GM21423 (cell line): Measurements from ENCODE around the gene PNPLA3.

Experiments used
- ATAC-seq: cut with Tn5 transposase; IDR thresholded peaks from one replicate; pipeline ENCODE4 v1.9.1; 2021; ENCODE audit warnings: mild to moderate bottlenecking, moderate library complexity; ENCODE audit not compliant: unreplicated experiment

Gene PNPLA3

DNA sequence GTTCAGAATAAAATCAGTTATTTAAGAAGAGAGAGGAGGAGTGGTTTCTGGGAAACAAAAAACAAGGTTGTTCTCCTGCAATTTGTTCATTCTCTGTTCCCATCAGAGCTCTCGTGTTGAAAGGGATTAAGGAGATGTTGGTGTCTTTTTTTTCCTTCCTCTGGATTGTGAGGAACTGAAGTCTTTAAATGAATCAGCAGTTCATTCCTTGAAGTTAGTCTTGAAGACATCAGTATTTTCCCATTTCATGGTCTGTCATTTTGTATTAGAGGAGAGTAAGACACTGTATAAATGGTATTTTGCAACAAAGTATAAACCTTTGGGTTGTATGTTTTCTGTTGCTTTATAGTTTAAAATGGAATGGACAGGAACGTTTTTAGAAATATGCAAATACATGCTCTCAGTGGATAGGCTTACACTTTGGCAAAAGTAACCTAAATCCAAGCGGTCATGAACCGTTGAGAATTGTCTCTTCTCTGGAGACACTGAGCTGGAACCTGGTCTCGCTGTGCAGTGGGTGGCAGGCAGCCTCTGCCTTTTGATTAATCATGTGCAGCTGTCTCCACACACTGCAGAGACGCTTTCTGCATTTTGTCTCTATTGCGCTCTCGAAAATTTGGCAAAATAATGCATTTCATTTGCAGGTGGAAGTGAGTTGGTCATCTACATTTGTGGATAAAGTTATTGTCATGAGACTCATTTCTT, 64.7 kb downstream of the PNPLA3 start:
- ATAC-seq = no peak

DNA sequence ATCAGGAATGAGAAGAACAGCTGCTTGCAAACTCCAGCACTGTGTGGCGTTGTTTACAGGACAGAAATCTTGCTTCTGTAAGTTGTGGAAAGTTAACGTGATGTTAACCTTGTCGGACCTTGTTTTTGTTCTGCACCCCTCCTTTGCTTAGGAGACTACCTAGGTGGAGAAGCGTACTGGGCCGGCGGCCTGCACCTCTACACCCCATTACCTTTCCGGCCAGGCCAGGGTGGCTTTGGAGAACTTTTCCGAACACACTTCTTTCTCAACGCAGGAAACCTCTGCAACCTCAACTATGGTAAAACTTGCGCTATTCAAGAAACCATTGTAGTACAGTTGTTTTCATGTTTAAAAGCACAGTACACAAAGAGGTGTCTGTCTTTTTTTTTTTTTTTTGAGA, 65.4 kb downstream of the PNPLA3 start:
- ATAC-seq = no peak

DNA sequence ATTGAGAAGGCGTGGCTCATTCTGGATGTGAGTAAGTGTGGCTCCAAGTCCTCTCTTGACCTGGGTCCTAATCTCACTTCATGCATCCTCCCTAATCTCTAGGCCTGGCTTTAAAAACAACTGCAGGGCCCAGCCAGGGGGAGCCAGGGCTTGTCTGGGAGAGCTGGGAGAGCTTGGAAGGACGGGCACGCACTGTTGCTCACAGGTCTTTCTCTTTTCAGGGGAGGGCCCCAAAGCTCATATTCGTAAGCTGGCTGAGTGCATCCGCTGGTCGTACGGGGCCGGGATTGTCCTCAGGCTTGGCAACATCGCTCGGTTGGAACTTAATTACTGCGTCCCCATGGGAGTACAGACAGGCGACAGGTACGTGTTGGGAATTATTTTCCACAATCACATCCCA, 66.4 kb downstream of the PNPLA3 start:
- ATAC-seq = no peak

DNA sequence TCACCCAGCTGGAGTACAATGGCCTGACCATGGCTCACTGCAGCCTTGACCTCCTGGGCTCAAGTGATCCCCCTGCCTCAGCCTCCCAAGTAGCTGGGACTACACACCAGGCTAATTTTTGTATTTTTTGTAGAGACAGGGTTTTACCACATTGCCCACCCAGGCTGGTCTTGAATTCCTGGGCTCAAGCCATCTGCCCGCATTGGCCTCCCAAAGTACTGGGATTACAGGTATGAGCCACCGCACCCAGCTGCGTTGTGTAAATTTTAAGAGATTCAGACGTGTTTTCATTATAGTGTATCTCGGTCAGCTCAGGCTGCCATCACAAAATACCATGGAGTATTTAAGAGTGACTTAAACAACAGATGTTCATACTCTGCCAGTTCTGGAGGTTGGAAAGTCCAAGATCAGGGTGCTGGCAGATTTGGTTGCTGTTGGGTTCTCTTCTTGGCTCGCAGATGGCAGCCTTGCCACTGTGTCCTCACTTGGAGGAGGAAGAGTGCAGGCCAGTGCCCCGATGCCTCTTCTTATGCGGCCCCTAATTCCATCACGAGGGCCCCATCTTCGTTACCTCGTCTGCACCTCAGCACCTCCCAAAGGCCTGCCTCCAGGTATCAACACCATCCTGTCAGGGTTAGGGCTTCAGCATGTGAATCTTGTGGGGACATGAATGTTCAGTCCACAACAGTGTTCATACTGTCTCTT, 67.9 kb downstream of the PNPLA3 start:
- ATAC-seq = no peak

DNA sequence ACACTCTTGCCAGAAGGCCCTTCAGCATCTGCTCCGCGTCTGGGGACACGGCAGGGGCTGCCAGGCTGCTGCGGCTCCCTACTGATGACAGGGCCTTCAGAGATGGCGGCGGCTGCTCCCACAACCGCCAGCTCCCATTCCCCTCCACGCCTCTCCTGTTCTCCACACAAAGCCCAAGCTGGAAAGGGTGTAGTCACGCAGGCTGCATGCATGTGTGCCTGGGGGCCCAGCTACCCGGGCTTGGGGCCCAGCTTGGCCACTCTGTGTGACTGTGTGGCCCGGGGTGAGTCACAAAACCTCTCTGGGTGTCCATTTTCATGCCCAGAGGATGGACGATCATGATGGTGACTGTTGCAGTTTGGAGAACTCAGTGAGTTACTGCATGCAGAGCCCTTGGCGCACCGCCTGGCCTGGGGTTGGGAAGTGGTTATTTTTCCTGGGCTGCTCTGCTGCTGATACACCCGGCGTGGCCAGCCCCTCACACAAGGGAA, 68.8 kb downstream of the PNPLA3 start:
- ATAC-seq = no peak

DNA sequence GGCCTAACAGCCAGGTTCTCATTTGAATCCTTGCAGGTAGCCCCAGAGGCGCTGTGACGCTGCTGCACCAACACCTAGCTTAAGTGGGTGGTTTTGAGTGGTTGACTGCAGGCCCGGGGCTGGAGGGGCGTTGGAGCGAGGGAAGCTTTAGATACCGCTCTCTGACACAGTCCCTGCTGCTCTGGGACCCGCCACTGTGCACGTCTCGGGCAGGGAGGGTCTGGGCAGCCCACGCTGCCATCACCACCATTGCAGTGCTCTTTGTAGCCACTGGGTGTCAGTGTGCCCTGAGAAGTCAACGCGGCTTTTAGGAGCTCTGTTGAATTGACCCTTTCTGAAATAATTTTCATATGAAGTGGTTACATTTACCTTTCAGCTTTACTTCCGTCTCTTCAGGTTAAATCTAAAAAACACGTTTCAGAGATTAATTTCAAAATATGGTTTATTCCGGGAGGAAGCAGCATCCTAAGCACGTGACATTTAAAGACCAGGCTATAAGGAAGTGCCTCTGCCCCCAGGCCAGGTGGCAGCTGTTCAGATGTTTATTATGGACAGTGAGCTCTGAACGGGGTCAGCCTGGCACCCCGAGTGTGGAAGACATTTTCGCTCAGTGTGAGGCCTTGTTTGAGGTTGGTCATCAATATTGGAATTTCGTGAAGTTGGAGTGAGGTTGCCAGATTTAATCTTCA, 69.6 kb downstream of the PNPLA3 start:
- no peak for ATAC-seq

DNA sequence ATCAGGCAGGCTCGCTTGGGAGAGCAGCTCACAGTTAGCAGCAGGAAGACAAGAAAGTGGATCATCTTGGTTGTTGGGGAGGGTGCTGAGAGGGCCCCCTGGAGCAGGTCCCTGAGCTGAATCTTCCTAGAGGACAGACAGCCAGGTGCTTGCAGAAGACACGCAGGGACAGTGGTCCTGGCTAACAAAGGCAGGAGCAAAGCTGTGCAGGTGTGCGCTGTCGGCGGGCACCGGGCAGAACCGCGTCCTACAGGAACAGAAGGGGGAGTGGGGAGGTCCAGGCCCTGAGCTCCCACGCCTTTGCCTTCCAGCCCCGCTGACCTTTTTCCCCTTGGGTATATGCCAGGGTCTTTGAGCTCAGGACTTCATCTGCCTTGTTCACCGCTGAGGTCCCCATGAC, 70.4 kb downstream of the PNPLA3 start:
- ATAC-seq = no peak

DNA sequence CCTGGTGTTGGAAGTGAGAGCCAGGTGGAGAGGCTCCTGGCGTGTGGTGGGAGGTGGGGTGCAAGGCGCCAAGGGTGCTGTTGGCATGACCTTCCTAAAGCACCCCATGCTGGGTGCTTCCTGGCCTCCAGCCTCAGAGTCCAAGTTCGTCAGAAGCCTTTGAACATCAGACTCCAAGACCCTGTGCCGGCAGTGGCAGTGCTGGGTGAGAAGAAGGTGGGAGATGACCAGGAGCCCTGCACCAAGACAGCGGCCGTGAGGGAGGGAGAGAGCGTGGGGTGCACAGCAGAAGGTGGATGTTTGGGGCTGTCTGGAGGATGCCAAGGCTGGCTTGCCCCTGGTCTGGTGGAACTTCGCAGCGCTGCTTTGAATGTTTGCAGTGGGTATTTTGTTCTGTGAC, 70.8 kb downstream of the PNPLA3 start:
- no peak for ATAC-seq

DNA sequence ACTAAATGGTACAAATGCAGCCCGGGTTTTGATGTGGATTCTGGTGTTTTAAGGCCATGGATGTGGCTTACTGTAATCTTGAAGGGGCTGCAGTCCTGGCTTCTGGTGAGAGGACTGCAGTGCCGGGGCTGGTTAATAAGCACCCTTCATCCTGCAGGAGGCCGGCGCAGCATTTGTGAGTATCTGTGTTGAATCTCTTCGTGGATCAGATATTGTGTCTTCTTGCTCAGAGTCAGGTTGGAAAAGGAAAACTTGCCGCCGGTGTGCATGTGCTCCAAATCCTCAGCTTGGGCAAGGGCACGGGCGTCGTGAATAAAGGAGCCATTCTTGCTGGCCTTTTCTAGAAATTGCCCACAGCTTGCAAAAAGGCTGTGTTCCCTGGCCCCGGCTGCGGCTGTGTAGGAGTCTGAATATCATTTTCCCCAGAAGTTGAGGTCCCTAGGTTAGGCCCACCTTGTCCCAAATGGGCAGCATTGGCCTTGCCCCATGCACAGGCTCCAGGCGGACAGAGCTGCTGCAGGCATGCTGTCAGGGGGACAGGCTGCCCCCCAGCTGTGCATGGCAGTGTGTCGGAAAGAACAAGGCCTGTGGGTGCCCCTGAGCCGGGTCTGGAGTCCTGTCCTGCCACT, 71.6 kb downstream of the PNPLA3 start:
- no peak for ATAC-seq

DNA sequence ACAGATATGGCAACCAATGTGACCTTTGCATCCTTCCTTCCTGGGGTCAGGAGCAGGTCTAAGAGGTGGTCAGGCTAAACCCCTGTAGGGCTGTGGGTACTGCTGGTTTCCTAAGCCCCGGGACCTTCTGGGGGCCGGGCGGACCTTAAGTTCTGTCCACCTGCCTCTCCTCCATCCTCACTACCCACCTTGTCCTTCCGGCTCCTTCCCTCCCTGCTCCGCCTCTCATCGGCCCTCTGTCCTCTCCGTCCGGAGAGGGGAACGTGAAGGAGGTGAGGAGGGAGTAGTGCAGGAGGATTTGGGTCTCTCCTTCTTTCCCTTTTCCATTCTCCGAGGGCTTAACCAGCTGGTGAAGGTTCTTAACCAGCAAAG, 72.2 kb downstream of the PNPLA3 start:
- ATAC-seq = no peak

DNA sequence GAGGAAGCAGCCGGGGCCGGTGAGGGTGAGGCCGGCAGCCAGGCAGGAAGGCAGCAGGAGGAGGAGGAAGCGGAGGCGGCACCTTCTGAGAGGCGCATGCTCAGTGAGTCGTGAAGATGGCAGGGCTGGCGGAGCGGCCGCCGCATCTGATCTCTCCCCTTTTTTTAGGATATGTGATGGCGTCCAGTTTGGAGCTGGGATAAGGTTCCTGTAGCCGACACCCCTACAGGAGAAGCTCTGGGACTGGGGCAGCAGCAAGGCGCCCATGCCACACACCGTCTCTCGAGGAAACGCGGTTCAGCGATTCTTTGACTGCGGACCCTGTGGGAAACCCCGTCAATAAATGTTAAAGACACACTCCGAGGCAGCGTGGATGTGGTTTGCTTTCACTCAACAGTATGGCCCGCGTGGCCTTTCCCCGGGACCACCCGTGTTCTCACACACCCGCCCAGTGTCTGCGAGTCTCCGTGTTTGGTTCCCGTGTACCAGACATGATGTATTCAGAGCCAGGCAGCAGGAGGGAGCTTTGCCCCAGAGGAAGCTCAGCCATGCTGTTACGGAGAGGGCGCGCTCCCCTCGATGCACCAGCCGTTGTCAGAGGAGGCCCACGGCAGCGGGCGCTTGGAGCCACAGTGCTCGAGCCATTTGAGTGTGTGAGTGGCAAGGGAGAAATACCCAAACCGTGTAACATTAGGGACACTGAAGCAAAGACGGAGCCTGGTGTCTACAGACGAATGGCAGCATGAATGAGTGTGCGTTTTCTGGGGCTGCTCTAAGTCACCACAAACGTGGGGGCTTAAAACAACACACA, 72.8 kb downstream of the PNPLA3 start:
- no peak for ATAC-seq

DNA sequence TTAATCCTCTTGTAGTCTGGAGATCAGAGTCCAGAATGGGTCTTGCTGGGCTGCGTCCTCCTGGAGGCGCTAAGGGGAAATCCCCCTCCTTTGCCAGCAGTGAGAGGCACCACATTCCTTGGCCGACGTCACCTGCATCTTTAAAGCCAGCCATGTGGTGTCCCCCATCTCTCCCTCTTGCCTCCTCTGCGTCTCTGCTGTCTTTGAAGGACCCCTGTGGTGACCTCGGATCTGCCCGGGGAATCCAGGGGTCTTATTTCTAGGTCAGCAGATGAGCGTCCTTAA, 73.3 kb downstream of the PNPLA3 start:
- no peak for ATAC-seq
